GM23338 (cell line): ENCODE results near the gene CES3.
A peak's percentile ranks its signal among the peaks of the same experiment; 100 is the strongest.

Experiments
- CTCF ChIP-seq, 2 experiments: fragments of 200-600 bp in 1 of 2; sonication (generic) in 1 of 2; conservative IDR thresholded peaks; 2 replicates each; pipeline versions ENCODE4 v1.5.1 to v1.6.1; 2016 to 2017; ENCODE audit warnings: antibody characterized with exemption in 2 of 2, low read depth in 2 of 2, mild to moderate bottlenecking in 2 of 2, moderate library complexity in 1 of 2
- EZH2 ChIP-seq: fragments of 200-600 bp; sonication (generic); IDR thresholded peaks from one replicate; pipeline ENCODE4 v1.8.0; 2017; ENCODE audit warnings: antibody characterized with exemption, mild to moderate bottlenecking, low read depth; ENCODE audit not compliant: unreplicated experiment
- JUNB ChIP-seq: IDR thresholded peaks from one replicate; pipeline ENCODE4 v1.6.1; 2016; ENCODE audit warnings: antibody characterized with exemption; ENCODE audit not compliant: unreplicated experiment
- POLR2AphosphoS5 ChIP-seq: IDR thresholded peaks from 2 replicates; pipeline ENCODE4 v1.6.1; 2016; ENCODE audit warnings: antibody characterized with exemption, low read depth

GRCh38 chr16:67015313-67015731 is 54.3 kb downstream of the CES3 start:
- TF ChIP-seq POLR2AphosphoS5 (no peak), CTCF (conservative IDR thresholded peaks at IDR 0.05; ENCODE audit: low read depth in 2 of 2) (peak; percentile 24 to 60; a peak in 3 of 4 replicates), EZH2 (no peak), JUNB (no peak)
